Smooth muscle cell of the brain vasculature (primary cell): ENCODE measurements around the gene CUL7.

ENCODE experiments used
- DNase-seq: peaks from one replicate; pipeline ENCODE4 v3.0.0-alpha.2; 2012; ENCODE audit warnings: low read depth, low spot score

The CUL7 gene

GRCh38 chr6:43077333-43077809 is 23.7 kb upstream of the CUL7 start:
- DNase-seq, result no peak

- DNase-seq, result no peak
These were observed 23.0 kb upstream of the CUL7 start for GRCh38 chr6:43076464-43077332.

GRCh38 chr6:43075670-43076463 is 22.2 kb upstream of the CUL7 start, which contains the start of gene PTK7:
Gene PTK7, plus strand, starts transcription at chr6:43076314. Its CDS starts 175 bp downstream, at chr6:43076489.
- DNase-seq, result peak; percentile 91

GRCh38 chr6:43074847-43075669 is 21.4 kb upstream of the CUL7 start:
- DNase-seq, result peak; percentile 56

- no peak for DNase-seq
These were observed 16.5 kb upstream of the CUL7 start for GRCh38 chr6:43070028-43070632.

- DNase-seq, result no peak
These were observed 9.2 kb upstream of the CUL7 start for GRCh38 chr6:43062818-43063217.

GRCh38 chr6:43061861-43062260 is 8.2 kb upstream of the CUL7 start:
- DNase-seq, result no peak

GRCh38 chr6:43060755-43061633 is 7.3 kb upstream of the CUL7 start:
- DNase-seq, result no peak

GRCh38 chr6:43060034-43060754 is 6.5 kb upstream of the CUL7 start:
- no peak for DNase-seq

- peak; percentile 97 for DNase-seq
These were observed 5.8 kb upstream of the CUL7 start, which contains the start of the genes KLC4 and MRPL2 for GRCh38 chr6:43059168-43060033. Gene KLC4, plus strand, starts transcription at chr6:43059631. Its CDS starts 1,705 bp downstream, at chr6:43061336. Gene MRPL2, minus strand, starts transcription at chr6:43059434. Its CDS starts 53 bp downstream, at chr6:43059381.

GRCh38 chr6:43058531-43058930 is 4.9 kb upstream of the CUL7 start:
- no peak for DNase-seq

GRCh38 chr6:43055966-43056365 is 2.3 kb upstream of the CUL7 start:
- no peak for DNase-seq

GRCh38 chr6:43054206-43054943 is 724 bp upstream of the CUL7 start:
- DNase-seq, result no peak

- DNase-seq, result no peak
These were observed 658 bp downstream of the CUL7 start for GRCh38 chr6:43052842-43053544.

- DNase-seq, result no peak
These were observed 1.3 kb downstream of the CUL7 start for GRCh38 chr6:43052225-43052841.

GRCh38 chr6:43050981-43051380 is 2.7 kb downstream of the CUL7 start:
- no peak for DNase-seq

- DNase-seq, result no peak
These were observed 5.7 kb downstream of the CUL7 start for GRCh38 chr6:43047998-43048397.
